HAP-1 (cell line): ENCODE results near the gene PGLYRP3.
"Not testable (repeated sequence)": the region's sequence is repeated elsewhere in the genome, so short reads cannot be mapped to it uniquely, and the experiment has no call there.

Experiments
- DNase-seq, 2 experiments: peaks; one replicate each; pipeline ENCODE4 v3.0.0-alpha.2; 2016 to 2020; ENCODE audit warnings: low spot score in 2 of 2
- H3K27me3 ChIP-seq: fragments of 250-450 bp; sonication (Bioruptor Pico); 2 replicates; pipeline ENCODE4 v1.5.1; 2020; ENCODE audit warnings: low read depth, mild to moderate bottlenecking, moderate library complexity
- H3K36me3 ChIP-seq: fragments of 250-450 bp; sonication (Bioruptor Pico); replicated peaks from 2 replicates; pipeline ENCODE4 v1.5.1; 2020; ENCODE audit warnings: mild to moderate bottlenecking
- H3K4me1 ChIP-seq: fragments of 250-450 bp; sonication (Bioruptor Pico); 2 replicates; pipeline ENCODE4 v1.5.1; 2020; ENCODE audit warnings: mild to moderate bottlenecking
- H3K4me3 ChIP-seq: fragments of 250-450 bp; sonication (Bioruptor Pico); 2 replicates; pipeline ENCODE4 v1.5.1; 2020; ENCODE audit warnings: mild to moderate bottlenecking, moderate library complexity
- H3K9me3 ChIP-seq: fragments of 250-450 bp; sonication (Bioruptor Pico); 2 replicates; pipeline ENCODE4 v1.5.1; 2020; ENCODE audit warnings: mild to moderate bottlenecking, moderate library complexity
- in situ Hi-C: fragments of 300-500 bp; cut with MboI; formaldehyde crosslinking; loops from 3 replicates; pipeline ENCODE4 v1.14.3; 2020; ENCODE audit warnings: low sequenced_read_pairs, inconsistent platforms, mixed read lengths

PGLYRP3 gene

GRCh38 chr1:153314388-153314787, 1.6 kb upstream of the PGLYRP3 start:
- H3K9me3 ChIP-seq, H3K36me3 ChIP-seq, H3K4me3 ChIP-seq, DNase-seq, H3K27me3 ChIP-seq, H3K4me1 ChIP-seq, in situ Hi-C loops: not testable (repeated sequence)

GRCh38 chr1:153313288-153313687, 536 bp upstream of the PGLYRP3 start:
- Histone ChIP-seq H3K27me3 (no peaks in the 10 kb centered on the region), H3K4me3 (no peak overlapping the region), H3K9me3 (no peaks in the 10 kb centered on the region), H3K36me3 (no peaks in the 10 kb centered on the region), H3K4me1 (no peaks in the 10 kb centered on the region)
- DNase-seq: no peak
- in situ Hi-C loops: no loop called here

- H3K27me3 ChIP-seq: 0 out of 2 replicates have a peak, but pooled peaks cover 5% of the 10 kb centered on the region
- H3K36me3 ChIP-seq: no peaks in the 10 kb centered on the region
- in situ Hi-C loops: no loop called here
- DNase-seq: no peak
- H3K9me3 ChIP-seq: no peaks in the 10 kb centered on the region
- H3K4me1 ChIP-seq: no peaks in the 10 kb centered on the region
- no peak overlapping the region for H3K4me3 ChIP-seq
Measured at GRCh38 chr1:153310526-153310925, 2.2 kb downstream of the PGLYRP3 start.

GRCh38 chr1:153309441-153309840, 3.3 kb downstream of the PGLYRP3 start:
- Histone ChIP-seq H3K4me1 (no peaks in the 10 kb centered on the region), H3K36me3 (no peaks in the 10 kb centered on the region)

GRCh38 chr1:153308540-153308939, 4.2 kb downstream of the PGLYRP3 start:
- no peak for DNase-seq
- Histone ChIP-seq H3K9me3 (no peaks in the 10 kb centered on the region), H3K27me3 (peaks cover 14% of the 10 kb centered on the region), H3K36me3 (no peaks in the 10 kb centered on the region), H3K4me3 (no peak overlapping the region), H3K4me1 (no peaks in the 10 kb centered on the region)
- in situ Hi-C loops: no loop called here

More at GRCh38 chr1:153309441-153309840, 3.3 kb downstream of the PGLYRP3 start:
- H3K9me3 ChIP-seq: no peaks in the 10 kb centered on the region
- peaks cover 14% of the 10 kb centered on the region for H3K27me3 ChIP-seq
- no peak for DNase-seq
- in situ Hi-C loops: no loop called here
- no peak overlapping the region for H3K4me3 ChIP-seq

- in situ Hi-C loops: no loop called here
- DNase-seq: no peak
- no peaks in the 10 kb centered on the region for H3K36me3 ChIP-seq
- no peak overlapping the region for H3K4me3 ChIP-seq
- no peaks in the 10 kb centered on the region for H3K4me1 ChIP-seq
- H3K9me3 ChIP-seq: no peaks in the 10 kb centered on the region
- H3K27me3 ChIP-seq: peaks cover 14% of the 10 kb centered on the region
Measured at GRCh38 chr1:153307221-153307600, 5.5 kb downstream of the PGLYRP3 start.

- in situ Hi-C loops: no loop called here
- Histone ChIP-seq H3K9me3 (no peaks in the 10 kb centered on the region), H3K4me3 (no peak overlapping the region), H3K27me3 (peaks cover 14% of the 10 kb centered on the region), H3K36me3 (no peaks in the 10 kb centered on the region), H3K4me1 (no peaks in the 10 kb centered on the region)
- no peak for DNase-seq
Measured at GRCh38 chr1:153306303-153307220, 6.2 kb downstream of the PGLYRP3 start.

- in situ Hi-C loops: no loop called here
- Histone ChIP-seq H3K36me3 (no peaks in the 10 kb centered on the region), H3K9me3 (no peaks in the 10 kb centered on the region), H3K4me1 (no peaks in the 10 kb centered on the region), H3K27me3 (peaks cover 14% of the 10 kb centered on the region), H3K4me3 (no peak overlapping the region)
- no peak for DNase-seq
Measured at GRCh38 chr1:153305682-153306081, 7.1 kb downstream of the PGLYRP3 start.

GRCh38 chr1:153302308-153302707, 10.4 kb downstream of the PGLYRP3 start:
- Histone ChIP-seq H3K9me3 (no peaks in the 10 kb centered on the region), H3K4me3 (no peak overlapping the region), H3K4me1 (no peaks in the 10 kb centered on the region), H3K27me3 (peaks cover 14% of the 10 kb centered on the region), H3K36me3 (no peaks in the 10 kb centered on the region)
- no peak for DNase-seq
- in situ Hi-C loops: no loop called here

- no peaks in the 10 kb centered on the region for H3K4me1 ChIP-seq
- peaks cover 6% of the 10 kb centered on the region; the same call in 1 of the 2 replicates for H3K27me3 ChIP-seq
- no peaks in the 10 kb centered on the region for H3K36me3 ChIP-seq
- in situ Hi-C loops: no loop called here
- no peaks in the 10 kb centered on the region for H3K9me3 ChIP-seq
- no peak for DNase-seq
- no peak overlapping the region for H3K4me3 ChIP-seq
Measured at GRCh38 chr1:153293851-153294250, 18.9 kb downstream of the PGLYRP3 start.

GRCh38 chr1:153293480-153293775, 19.3 kb downstream of the PGLYRP3 start:
- Histone ChIP-seq H3K4me1 (no peaks in the 10 kb centered on the region), H3K36me3 (no peaks in the 10 kb centered on the region), H3K27me3 (peaks cover 6% of the 10 kb centered on the region; the same call in 1 of the 2 replicates), H3K9me3 (no peaks in the 10 kb centered on the region), H3K4me3 (no peak overlapping the region)
- in situ Hi-C loops: no loop called here
- DNase-seq: no peak

- no peak for DNase-seq
Measured at GRCh38 chr1:153292740-153293479, 19.8 kb downstream of the PGLYRP3 start.

GRCh38 chr1:153292185-153292584, 20.6 kb downstream of the PGLYRP3 start:
- Histone ChIP-seq H3K4me1 (no peaks in the 10 kb centered on the region), H3K4me3 (no peak overlapping the region), H3K9me3 (no peaks in the 10 kb centered on the region), H3K27me3 (peaks cover 6% of the 10 kb centered on the region; the same call in 1 of the 2 replicates), H3K36me3 (no peaks in the 10 kb centered on the region)
- DNase-seq: no peak
- in situ Hi-C loops: no loop called here

More at GRCh38 chr1:153292740-153293479, 19.8 kb downstream of the PGLYRP3 start:
- Histone ChIP-seq H3K36me3 (no peaks in the 10 kb centered on the region), H3K27me3 (peaks cover 6% of the 10 kb centered on the region; the same call in 1 of the 2 replicates), H3K4me1 (no peaks in the 10 kb centered on the region), H3K4me3 (no peak overlapping the region), H3K9me3 (no peaks in the 10 kb centered on the region)
- in situ Hi-C loops: no loop called here

- Histone ChIP-seq H3K9me3 (no peaks in the 10 kb centered on the region), H3K36me3 (no peaks in the 10 kb centered on the region), H3K27me3 (peaks cover 6% of the 10 kb centered on the region; the same call in 1 of the 2 replicates), H3K4me3 (no peak overlapping the region), H3K4me1 (no peaks in the 10 kb centered on the region)
- in situ Hi-C loops: no loop called here
- no peak for DNase-seq
Measured at GRCh38 chr1:153291514-153291913, 21.2 kb downstream of the PGLYRP3 start.
